AG04449 (cell line): ENCODE results near the gene ATXN7L1.

ENCODE experiments used
- CTCF ChIA-PET: fragments of 350-600 bp; formaldehyde crosslinking; extraction: SDS; loops from one replicate; lab custom pipeline; 2021; ENCODE audit warnings: antibody characterized with exemption; lab: Yijun Ruan, JAX
- POLR2A ChIA-PET: fragments of 400-600, 350-600 bp; formaldehyde crosslinking; extraction: SDS; loops from one replicate; lab custom pipeline; 2020; ENCODE audit warnings: antibody characterized with exemption, inconsistent platforms; lab: Yijun Ruan, JAX
- DNase-seq: peaks from one replicate; pipeline ENCODE4 v3.0.0-alpha.2; 2010; ENCODE audit warnings: low read depth, low spot score
- H3K4me3 ChIP-seq: 2 replicates; pipeline ENCODE4 v1.5.1; 2011; ENCODE audit warnings: low read depth, mild to moderate bottlenecking, control low read depth, low read length
- CTCF ChIP-seq: IDR thresholded peaks from one replicate; pipeline ENCODE4 v1.5.1; 2011; ENCODE audit warnings: mild to moderate bottlenecking, moderate library complexity, low read length, control low read depth, inconsistent platforms; ENCODE audit not compliant: insufficient read depth; ENCODE audit errors: missing control alignments

Gene ATXN7L1

DNA sequence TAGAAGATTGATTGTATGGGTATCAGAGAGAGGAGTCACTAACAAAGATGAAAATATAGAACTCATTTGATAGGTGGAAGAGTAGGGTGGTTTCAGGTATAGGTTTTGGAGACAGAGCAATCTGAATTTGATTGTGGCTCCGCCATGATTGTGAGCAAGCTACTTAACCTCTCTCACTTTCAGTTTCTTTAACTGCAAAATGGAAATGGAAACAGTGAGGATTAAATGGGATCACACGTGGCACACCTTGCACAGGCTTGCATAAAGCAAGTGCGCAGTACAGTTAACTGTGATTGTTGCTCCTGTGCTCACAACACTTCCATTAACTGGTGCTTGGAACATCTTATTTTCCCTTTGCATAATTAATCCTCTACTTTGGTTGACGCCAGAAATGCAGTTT lies 54.9 kb downstream of the ATXN7L1 start:
- no peak for TF ChIP-seq CTCF
- no peak for DNase-seq
- ChIA-PET POLR2A (no interaction called here), CTCF (interaction anchor here (1.1 kb wide), 1 partner anchor 10 kb away, joined by 3 read pairs; no protein-coding TSS in a partner anchor)
- H3K4me3 ChIP-seq: no peak overlapping the region

GRCh38 chr7:105820363-105821066 lies 55.9 kb downstream of the ATXN7L1 start:
- CTCF ChIA-PET: no interaction called here
- H3K4me3 ChIP-seq: no peak overlapping the region
- TF ChIP-seq CTCF: no peak
- POLR2A ChIA-PET: no interaction called here
- DNase-seq: no peak

DNA sequence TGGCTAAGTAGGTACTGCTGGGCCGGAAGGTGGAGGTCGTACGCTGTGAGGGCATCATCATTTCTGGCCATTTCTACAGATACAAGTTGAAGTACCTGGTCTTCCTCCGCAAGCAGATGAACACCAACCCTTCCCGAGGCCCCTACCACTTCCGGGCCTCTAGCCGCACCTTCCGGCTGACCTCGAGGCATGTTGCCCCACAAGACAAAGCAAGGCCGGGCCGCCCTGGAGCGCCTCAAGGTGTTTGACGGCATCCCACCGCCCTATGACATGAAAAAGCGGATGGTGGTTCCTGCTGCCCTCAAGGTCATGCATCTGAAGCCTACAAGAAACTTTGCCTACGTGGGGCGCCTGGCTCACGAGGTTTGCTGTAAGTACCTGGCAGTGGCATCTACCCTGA lies 56.8 kb downstream of the ATXN7L1 start:
- H3K4me3 ChIP-seq: no peak overlapping the region
- CTCF ChIA-PET: no interaction called here
- TF ChIP-seq CTCF: no peak
- POLR2A ChIA-PET: no interaction called here
- DNase-seq: no peak

DNA sequence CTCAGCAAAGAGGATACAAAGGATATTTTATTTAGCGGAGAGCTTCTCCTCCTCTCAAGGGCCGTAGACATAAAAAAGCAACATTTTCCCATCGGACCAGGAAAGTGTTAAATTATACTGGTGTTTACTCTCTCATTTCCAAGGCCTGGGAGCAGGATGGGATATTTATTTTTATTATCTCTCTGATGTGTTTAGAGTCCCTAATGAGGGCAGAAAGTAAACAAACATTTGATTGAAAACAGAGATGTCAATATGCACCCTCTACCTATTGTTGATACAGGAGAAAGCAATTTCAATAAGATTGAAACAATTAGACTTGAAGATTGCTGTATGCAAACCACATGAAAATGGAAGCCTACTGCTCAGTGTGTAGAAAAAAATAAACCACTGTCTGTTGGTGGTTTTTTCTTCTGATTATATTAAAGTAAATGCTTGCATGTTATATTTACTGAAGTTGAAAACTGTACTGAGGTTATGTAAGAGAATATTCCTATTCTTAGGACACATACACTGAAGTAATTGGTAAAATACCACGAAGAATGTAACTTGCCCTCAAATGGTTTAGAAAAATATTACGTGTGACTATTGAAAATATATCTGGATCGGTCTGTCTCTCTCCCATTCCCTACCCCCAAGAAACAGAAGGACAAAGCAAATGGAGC lies 59.3 kb downstream of the ATXN7L1 start:
- ChIA-PET POLR2A (no interaction called here), CTCF (no interaction called here)
- H3K4me3 ChIP-seq: no peak overlapping the region
- no peak for TF ChIP-seq CTCF
- no peak for DNase-seq

DNA sequence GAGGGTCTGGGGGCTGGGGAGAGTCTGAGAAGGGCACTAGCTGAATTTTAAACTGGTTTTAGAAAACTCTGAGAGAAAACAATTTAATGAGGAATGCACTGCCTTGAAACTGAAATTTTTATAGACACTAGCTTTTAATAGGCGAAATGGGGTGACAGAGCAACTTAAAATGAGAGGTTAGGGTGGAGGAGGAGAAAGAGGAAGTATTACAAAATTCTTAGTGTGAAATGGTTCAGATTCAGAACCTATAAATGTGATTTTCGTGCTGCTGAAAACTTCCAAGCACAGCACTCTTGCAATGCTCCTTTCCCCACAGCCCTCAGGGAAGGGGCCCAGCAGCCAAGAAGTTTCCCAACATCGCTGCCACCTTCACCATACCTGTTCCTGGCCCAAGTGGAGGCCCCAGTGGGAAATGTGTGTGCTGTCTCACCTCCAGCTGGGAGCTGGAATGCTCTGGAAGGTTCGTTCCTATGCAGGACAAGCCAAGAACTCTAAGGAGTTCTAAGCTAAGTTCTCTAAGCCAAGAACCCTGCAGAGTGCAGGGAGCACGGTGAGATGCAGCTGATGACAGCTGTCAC lies 60.0 kb downstream of the ATXN7L1 start:
- ChIA-PET POLR2A (no interaction called here), CTCF (no interaction called here)
- no peak for TF ChIP-seq CTCF
- no peak for DNase-seq
- no peak overlapping the region for H3K4me3 ChIP-seq

- no peak for TF ChIP-seq CTCF
- CTCF ChIA-PET: no interaction called here
- DNase-seq: no peak
- POLR2A ChIA-PET: no interaction called here
- H3K4me3 ChIP-seq: no peak overlapping the region
These were observed 60.8 kb downstream of the ATXN7L1 start for GRCh38 chr7:105815576-105815975.
